ENCODE measurements around the gene RPP21. TPM values are rescaled to one million over a fixed set of nuclear protein-coding genes. Genes with fewer than 3 reads are reported as not detected.
"Not testable (repeated sequence)": the region's sequence is repeated elsewhere in the genome, so short reads cannot be mapped to it uniquely, and the experiment has no call there.

Gene RPP21
- total RNA-seq, 1 donor from 2014 or later = 30.6 TPM

DNA sequence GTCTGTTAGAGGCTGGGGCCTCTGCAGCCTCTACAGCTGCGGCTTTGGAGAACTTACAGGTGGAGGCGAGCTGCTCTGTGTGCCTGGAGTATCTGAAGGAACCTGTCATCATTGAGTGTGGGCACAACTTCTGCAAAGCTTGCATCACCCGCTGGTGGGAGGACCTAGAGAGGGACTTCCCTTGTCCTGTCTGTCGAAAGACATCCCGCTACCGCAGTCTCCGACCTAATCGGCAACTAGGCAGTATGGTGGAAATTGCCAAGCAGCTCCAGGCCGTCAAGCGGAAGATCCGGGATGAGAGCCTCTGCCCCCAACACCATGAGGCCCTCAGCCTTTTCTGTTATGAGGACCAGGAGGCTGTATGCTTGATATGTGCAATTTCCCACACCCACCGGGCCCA, 15.6 kb upstream of the RPP21 start:
- DNase-seq (ENCODE audit: low spot score) = no peak

DNA sequence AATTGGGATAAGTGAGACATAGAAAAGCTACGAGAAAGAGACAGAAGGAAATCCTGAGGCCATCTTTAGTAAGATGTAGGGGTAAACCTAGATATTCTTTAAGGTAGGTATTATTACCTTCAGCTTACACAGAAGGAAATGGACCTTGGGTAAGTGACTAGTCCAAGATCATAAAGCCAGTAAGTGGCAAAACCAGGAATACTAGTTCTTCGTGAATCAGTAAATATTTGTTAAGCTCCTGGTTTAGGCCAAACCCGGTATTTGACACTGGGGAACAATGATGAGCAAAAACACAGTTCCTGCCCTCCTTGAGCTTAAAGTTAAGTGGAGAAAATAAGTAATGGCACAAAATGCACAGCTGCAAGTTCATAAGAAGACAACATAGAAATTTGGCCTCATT, 13.0 kb upstream of the RPP21 start:
- no peak for DNase-seq (ENCODE audit: low spot score)

DNA sequence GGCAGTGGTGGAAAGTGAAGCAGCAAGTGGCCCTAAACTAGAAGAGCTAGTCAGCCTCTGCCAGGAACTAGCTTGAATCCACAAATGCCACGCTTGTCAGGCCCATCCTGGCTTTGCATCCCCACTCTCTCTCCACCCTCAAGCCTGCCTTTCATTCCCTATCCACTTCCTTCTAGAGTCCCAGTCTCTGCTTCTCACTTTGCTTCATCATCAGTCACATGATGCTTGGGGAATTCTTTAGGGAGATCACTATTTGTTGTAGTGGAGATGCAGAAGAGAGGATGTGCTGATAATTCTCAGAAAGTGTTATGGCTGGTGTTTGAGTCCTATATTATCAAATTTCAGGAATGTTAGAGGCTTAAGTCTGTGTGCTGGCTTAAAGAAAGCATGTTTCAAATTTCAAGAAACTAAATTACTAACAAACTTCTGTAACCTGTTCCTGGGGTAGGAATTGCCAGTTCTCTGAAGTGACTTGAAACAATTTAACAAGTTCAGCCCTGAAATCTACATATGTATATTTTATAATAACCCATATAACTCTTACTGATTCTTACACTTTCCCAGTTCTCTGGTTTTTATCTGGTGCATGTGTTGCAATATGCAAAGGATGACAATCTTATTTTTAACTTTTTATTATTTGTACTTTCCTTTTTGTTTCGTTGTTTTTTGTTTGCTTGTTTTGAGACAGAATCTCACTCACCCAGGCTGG, 10.7 kb upstream of the RPP21 start:
- no peak for DNase-seq (ENCODE audit: low spot score)

DNA sequence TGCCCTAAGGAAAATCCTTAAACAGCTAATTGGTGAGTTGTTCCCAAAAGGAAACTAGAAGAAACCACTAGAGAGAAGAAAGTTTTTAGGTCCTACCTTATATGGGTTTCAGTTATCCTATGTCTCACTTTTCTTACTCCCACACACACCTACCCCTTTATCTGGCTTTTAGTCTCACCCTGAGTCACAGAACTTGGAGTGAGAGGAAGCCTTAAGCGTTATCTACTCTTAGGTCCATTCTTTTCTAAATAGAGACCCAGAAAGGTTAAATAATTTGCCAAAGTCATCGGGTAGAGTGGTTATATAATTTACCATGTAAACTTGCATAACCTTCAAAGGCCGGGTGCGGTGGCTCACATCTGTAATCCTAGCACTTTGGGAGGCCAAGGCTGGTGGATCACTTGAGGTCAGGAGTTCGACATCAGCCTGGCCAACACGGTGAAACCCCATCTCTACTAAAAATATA, 4.3 kb upstream of the RPP21 start:
- DNase-seq (ENCODE audit: low spot score) = no peak

DNA sequence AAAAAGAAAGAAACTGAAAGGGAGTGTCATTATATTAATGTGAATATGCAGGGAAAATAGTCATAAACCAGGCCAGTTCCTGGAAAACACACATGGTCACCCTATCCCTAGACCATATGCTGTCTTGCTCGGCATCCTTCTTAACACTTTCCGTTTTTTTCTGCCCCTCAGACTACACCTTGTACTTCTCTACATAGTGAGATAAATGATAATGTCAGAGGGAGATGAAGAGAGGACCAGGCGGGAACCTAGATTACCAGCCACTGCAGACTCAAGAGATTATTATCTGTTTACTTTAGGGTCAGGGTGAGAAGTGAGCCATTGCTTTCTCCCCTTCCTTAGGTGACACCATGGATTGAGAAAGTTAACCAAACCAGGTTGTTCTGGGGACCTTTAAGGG, 3.7 kb upstream of the RPP21 start:
- no peak for DNase-seq (ENCODE audit: low spot score)

DNA sequence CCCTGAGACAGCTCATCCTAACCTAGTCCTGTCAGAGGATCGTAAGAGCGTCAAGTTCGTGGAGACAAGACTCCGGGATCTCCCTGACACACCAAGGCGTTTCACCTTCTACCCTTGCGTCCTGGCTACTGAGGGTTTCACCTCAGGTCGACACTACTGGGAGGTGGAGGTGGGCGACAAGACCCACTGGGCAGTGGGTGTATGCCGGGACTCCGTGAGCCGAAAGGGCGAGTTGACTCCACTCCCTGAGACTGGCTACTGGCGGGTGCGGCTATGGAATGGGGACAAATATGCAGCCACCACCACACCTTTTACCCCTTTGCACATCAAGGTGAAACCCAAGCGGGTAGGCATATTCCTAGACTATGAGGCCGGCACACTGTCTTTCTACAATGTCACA, 3.2 kb upstream of the RPP21 start:
- no peak for DNase-seq (ENCODE audit: low spot score)

DNA sequence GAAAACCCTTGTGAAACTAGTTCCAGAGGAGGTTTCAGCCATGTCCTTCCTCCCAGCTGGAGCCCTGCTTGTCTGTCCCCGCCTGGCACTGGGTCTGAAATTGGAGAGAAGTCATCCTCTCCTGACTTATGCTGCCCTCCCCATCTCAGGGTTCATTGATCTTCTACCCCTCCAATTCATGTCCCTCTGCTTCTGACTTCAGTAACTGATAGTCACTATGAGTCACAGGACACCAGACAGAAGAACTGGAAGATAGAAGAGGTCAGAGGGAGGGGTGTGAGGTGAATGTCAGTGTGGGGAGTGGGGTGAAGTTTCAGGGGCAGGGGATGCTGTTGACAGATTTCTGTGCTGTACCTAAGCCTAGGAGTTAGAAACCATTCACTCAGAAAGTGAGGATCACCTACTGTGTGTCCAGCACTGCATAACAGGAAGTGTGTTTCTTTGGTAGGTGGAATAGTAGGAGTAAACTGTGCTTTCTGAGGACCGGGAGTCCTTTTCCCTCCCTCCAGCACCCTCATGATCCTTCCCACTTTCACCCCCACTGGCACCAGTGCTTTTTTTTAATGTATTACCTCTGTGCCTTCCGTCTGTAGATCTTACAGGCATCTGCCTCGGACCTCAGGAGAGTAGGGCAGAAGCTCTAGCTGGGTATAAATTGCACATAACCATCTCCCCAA, 627 bp upstream of the RPP21 start:
- no peak for DNase-seq (ENCODE audit: low spot score)

DNA sequence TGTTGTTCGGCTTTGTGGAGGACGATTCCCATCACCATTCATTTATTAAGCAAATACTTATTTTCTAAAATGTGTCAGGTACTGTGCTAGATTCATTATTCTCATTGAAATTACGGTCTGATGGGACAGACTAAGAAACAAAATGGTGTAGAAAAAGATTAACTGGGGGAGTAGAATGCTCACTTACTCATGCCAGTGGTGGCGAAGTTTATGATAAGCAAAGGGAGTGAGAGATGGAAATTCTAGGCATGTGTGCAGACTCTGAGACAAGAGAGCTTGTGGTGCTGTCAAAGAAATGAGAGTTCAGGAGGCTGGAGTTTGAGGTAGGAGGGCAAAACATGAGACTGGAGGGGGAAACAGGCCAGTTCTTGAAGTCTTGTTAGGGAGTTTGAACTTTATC, 896 bp downstream of the RPP21 start:
- no peak for DNase-seq (ENCODE audit: low spot score)

DNA sequence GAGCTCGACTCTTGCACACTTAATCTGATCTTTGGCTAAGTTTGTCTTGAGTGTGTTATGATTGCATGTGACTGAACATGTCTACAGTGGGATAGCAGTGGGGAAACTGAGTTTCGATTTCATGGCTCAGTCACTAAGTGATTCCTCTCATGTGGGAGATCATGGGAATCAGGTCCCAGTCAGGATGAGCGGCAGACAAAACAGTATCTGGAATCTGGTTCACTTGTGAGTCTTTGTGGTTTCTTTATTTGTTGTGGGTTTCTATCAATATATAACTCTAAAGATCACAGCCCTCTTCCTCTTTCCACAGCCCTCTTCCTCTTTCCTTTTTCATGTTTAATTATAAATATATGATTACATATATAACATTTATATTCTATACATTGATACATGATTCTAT, 4.0 kb downstream of the RPP21 start:
- DNase-seq (ENCODE audit: low spot score) = no peak

DNA sequence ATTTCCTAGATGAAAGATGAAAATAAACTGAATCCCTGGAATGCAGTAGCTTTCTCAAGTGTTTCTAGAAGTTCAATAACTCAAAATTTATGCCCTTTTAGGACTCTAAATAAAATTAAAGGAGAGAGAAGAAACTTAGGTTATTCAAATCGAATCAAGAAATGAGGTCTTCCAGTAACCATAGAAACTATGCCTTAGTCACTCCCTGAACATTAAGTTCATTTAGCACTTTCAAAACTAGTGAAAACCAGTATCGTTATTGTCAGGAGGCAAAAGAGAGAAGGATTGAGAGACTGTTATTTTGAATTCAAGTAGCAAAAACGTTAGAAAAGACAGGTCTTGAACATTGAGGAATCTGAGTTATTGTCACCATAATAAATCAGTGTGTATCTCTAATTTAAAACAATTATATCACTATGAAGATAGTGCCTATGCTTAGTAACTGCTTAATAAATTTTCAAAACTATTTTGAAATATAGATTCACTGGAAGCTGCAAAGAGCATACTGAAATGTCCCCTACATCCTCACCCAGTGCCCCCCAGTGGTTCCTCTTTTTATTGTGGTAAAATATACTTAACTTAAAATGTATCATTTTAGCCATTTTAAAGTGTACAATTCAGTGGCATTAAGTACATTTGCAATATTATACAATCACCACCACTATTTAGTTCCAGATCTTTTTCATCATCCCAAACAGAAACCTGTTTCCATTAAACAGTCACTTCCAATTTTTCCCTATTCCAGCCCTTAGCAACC, 4.6 kb downstream of the RPP21 start:
- no peak for DNase-seq (ENCODE audit: low spot score)

DNA sequence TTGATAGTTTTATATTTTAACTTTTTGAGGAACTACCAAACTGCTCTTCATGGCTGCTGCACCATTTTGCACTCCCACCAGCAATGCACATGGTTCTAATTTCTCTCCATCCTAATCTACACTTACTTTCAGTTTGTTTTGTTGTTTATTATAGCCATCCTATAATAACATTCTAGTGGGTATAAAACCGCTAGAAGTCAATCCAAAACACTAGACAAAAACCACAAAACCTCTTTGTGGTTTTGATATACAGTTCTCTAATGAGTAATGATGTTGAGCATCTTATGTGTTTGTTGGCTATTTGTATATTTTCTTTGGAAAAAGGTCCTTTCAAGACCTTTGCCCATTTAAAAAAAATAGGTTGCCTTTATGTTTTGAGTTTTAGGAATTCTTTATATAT, 5.6 kb downstream of the RPP21 start:
- DNase-seq (ENCODE audit: low spot score) = no peak

DNA sequence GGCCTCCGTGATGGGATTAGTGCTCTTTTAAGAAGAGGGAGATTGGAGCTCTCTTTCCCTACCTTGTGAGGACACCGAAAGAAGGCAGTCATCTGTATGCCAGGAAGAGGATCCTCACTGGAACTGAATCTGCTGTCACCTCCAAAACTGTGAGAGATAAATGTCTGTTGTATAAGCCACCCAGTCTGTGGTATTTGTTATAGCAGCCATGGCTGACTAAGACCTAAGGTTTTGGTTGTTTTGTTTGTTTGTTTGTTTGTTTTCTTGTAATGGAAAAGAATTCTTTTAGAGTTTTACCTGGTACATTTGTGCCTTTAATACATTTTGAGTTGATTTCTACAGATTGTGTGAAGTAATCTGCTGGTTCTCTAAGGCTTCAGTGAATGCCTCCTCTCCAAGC, 7.6 kb downstream of the RPP21 start:
- no peak for DNase-seq (ENCODE audit: low spot score)

DNA sequence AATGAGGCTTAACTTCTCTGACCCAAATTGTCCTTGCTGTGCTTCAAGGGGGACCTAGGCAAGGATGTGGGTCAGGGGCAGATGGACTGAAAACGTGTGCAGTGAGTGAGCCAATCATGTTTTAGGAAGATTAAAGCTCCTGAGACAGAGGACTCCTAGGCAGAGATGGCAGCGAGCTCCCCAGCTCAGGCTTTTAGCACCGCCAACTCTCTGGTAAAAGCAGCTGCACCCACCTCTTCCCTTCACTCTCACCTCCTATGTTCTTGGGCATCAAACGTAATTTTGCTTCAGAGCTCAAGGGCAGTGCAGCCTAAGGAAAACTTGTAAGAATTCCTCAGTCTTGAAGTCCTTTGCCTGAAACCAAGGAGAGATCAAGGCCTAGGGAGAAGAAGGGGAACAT, 10.3 kb downstream of the RPP21 start:
- DNase-seq (ENCODE audit: low spot score) = no peak

DNA sequence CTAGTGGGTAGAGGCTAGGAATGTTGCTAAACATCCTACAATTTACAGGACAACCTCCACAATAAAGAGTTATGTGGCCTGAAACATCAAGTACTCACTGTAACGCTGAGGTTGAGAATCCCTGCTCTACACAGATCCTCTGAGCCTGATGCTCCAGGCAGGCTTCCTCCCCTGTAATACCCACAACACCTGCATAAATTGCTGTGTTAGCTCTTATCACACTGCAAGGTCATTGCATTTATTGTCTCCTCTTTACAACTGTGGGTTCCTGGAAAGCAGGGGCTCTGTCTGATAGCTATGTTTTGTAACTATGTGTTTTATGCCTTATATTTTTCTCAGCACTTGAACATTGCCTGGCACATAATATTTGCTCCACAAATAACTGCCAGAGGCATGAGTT, 11.6 kb downstream of the RPP21 start:
- no peak for DNase-seq (ENCODE audit: low spot score)

DNA sequence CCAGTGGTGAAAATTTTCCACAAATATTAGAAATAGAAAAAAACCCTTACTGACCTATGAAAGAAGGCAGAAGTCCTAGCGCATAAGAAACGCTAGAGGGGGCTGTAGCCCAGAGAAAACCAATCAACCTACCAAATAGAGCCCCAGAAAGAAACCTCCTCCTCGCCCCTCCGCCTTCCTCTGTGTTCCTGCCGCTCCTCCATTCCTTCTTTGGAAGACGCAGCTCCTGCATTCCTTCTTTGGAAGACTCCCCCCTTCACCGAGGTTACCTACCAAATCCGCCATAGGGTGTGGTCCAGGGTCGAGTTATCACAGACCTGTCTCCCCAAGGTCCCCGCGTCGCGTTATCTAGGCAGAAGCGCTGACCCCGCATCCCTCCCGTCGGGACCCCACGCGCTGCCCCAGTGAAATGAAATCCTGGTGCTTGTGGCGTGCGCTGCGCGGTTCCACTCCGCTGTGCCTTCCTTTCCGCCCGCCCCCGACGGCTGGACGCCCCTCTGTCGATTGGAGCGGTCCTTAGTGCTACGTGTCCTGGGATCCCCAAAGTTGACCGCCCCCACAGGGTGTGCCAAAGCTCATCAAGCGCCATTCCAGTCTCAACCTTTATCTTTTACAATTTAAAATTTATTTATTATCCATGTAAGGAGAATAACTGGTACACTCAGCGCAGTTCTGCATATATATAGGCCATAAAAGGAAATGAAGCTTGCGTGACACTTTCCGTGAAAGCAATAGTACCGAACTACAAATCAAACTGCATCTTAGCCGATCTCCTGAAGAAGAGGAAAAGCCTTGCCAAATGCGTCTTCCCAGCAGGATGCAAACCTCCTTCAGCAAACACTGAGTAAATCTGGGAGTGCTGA, 13.0 kb downstream of the RPP21 start:
- peak; percentile 69 for DNase-seq (ENCODE audit: low spot score)

DNA sequence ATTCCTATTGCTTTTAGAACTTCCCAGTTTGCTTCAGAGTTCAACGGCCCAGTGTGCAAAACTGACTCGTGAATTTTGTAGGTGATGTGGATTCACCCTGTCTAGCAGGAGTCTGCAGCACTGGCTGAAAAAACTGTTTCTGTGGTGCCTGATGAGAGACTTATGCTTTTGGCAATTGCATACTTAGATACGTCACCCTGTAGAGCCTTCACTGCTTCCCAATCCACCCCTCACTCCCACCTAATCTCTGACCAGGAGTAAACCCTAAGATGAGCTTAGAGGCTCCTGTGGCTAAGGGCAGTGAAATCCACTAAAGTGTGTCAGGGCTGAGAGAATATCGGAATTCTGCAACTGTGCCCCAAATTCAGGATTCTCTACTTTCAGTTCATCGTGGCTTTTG, 14.3 kb downstream of the RPP21 start:
- DNase-seq (ENCODE audit: low spot score) = no peak

DNA sequence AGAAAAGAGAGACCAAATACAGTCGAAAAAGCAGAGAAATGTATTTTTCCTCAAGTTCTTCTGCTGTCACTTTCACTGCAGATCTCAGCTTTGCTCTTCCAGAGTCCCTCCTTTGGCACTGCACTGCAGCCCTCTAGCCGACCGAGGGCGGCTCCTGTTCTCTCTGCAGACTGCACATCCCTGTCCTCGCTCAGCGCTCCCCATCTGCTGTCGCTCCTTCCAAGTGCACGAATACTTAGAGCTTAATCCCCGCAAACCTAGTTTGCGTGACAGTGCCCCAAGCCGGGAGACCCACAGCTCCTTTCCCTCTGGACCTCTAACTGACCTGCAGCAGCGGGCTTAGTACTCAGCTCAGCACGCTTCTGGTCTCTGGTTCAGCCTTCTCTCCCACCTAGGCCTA, 15.2 kb downstream of the RPP21 start:
- DNase-seq (ENCODE audit: low spot score) = no peak

DNA sequence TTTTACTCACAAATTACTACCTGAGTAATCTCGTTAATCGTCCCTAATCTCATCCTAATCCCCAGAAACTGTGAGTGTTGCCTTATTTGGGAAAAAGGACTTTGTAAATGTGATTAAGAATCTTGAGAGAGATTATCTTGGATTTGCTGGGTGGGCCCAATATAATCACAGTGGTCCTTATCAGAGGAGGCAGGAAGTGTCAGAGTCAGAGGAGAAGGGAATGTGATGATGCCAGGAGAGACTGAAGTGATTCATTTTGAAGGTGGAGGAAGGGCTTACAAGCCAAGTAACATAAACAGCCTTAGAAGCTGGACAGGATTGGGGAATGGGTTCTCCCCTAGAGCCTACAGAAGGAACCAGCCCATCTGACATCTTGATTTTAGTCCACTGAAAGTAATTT, 16.7 kb downstream of the RPP21 start:
- DNase-seq (ENCODE audit: low spot score) = no peak

DNA sequence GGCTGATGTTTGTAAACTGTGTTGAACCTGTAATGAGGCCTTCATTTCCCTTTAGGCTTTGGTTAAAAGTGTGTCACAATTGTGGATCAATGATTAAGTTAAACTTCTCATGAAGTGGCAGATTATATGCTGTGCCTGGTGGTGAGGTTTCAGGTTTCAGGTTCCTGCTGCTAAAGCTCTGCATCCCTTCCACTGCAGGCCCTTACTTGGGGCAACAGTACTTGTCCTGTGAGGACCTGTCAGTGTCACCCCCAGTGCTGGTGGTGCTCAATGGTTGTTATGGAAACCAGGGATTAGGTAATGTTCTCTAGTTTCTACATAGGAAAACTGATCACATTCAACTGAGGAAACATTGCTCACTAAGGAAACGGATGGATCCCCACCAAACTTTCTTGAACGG, 18.5 kb downstream of the RPP21 start:
- DNase-seq (ENCODE audit: low spot score) = no peak

DNA sequence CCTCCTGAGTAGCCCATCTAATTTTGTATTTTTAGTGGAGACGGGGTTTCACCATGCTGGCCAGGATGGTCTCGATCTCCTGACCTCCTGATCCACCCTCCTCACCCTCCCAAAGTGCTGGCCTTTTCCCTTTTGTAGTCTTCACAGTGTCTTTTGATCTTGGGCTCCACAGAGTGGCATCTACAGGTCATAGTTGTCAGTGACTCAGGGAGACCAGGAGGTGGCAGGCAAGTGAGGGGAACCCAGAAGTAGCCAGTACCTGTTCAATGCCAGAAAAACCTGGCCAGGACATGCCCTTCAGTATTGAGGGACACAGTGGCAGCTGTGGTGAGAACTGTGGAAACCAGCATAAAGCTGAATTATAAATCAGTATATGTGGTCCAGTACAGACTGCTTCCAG, 19.6 kb downstream of the RPP21 start:
- DNase-seq (ENCODE audit: low spot score) = no peak

DNA sequence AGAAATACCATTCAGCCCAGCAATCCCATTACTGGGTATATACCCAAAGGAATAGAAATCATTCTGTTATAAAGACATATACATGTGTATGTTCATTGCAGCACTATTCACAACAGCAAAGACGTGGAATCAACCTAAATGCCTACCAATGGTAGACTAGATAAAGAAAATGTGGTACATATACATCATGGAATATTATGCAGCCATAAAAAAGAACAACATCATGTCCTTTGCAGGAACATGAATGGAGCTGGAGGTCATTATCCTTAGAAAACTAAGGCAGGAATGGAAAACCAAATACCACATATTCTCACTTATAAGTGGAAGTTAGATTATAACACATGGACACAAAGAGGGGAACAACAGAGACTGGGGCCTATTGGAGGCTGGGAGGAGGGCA, 24.3 kb downstream of the RPP21 start:
- not testable (repeated sequence) for DNase-seq (ENCODE audit: low spot score)
